ENCODE measurements around the gene GNAI3. TPM values are rescaled to one million over a fixed set of nuclear protein-coding genes. Genes with fewer than 3 reads are reported as not detected.
A peak's percentile ranks its signal among the peaks of the same experiment; 100 is the strongest.

GNAI3 gene
- total and polyA plus RNA-seq, 10 of the 15 experiments (the other 5 are each of a cell fraction or from before 2014, with no cell fraction given): 5.9 to 13.8 (median 8.0) TPM

GRCh38 chr1:109531380-109531779 is 17.0 kb upstream of the GNAI3 start (continued):
- TF ChIP-seq SIX5 (IDR thresholded peaks at IDR 0.05; ENCODE audit: low read depth, low read length, severe bottlenecking): no peak
- no peak for TF ChIP-seq ZBED1 (IDR thresholded peaks at IDR 0.05; ENCODE audit: borderline replicate concordance)
- TF ChIP-seq, protein P1, sequence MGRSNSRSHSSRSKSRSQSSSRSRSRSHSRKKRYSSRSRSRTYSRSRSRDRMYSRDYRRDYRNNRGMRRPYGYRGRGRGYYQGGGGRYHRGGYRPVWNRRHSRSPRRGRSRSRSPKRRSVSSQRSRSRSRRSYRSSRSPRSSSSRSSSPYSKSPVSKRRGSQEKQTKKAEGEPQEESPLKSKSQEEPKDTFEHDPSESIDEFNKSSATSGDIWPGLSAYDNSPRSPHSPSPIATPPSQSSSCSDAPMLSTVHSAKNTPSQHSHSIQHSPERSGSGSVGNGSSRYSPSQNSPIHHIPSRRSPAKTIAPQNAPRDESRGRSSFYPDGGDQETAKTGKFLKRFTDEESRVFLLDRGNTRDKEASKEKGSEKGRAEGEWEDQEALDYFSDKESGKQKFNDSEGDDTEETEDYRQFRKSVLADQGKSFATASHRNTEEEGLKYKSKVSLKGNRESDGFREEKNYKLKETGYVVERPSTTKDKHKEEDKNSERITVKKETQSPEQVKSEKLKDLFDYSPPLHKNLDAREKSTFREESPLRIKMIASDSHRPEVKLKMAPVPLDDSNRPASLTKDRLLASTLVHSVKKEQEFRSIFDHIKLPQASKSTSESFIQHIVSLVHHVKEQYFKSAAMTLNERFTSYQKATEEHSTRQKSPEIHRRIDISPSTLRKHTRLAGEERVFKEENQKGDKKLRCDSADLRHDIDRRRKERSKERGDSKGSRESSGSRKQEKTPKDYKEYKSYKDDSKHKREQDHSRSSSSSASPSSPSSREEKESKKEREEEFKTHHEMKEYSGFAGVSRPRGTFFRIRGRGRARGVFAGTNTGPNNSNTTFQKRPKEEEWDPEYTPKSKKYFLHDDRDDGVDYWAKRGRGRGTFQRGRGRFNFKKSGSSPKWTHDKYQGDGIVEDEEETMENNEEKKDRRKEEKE (IDR thresholded peaks at IDR 0.05): no peak

- no peaks in the 10 kb centered on the region for H3K27me3 ChIP-seq (replicated peaks in 1 of 2; ENCODE audit: control insufficient read depth in 2 of 2, insufficient read depth in 2 of 2, low read length in 1 of 2)
- peak overlapping the region; percentile 62; the same call in 1 of the 2 replicates for H3K9ac ChIP-seq (ENCODE audit: control insufficient read depth, insufficient read depth, low read length)
- no peak overlapping the region for H3K4me3 ChIP-seq
- no peak for TF ChIP-seq ZNF217 (IDR thresholded peaks at IDR 0.05)
- TF ChIP-seq GATAD2B (conservative IDR thresholded peaks at IDR 0.05; ENCODE audit: low read depth): peak; percentile 3; the same call in 1 of the 2 replicates
- H3K36me3 ChIP-seq (ENCODE audit: control insufficient read depth in 2 of 2, insufficient read depth in 2 of 2, low read length in 1 of 2): no peaks in the 10 kb centered on the region
- intact Hi-C loops (cut with micrococcal nuclease; ENCODE audit: unreplicated experiment): loop anchor here (1.0 to 5.0 kb wide), 7 partner anchors 34 to 269 kb away; partner anchors contain the start of genes CYB561D1 and PSMA5
- H4K20me1 ChIP-seq (ENCODE audit: control insufficient read depth, insufficient read depth): no peaks in the 10 kb centered on the region
- RAD21 ChIA-PET (ENCODE audit: unreplicated experiment): interaction anchor here (0.8 to 10.3 kb wide), 30 partner anchors 12 to 453 kb away, joined by 3 to 422 read pairs (median 6); partner anchors contain the start of genes AHCYL1, AMIGO1, ATXN7L2 and CYB561D1
- H3K4me2 ChIP-seq (ENCODE audit: control insufficient read depth, insufficient read depth): peak overlapping the region; percentile 70; the same call in 1 of the 2 replicates
- DNase-seq (ENCODE audit: low read depth, low spot score) (no peak), ATAC-seq (no peak), FAIRE-seq (no peak)
- POLR2A ChIA-PET: interaction anchor here (0.7 to 4.4 kb wide), 9 partner anchors 17 to 47 kb away, joined by 3 to 26 read pairs (median 5); partner anchors contain the start of genes ATXN7L2 and CYB561D1
- peaks cover 21% of the 10 kb centered on the region for H3K4me1 ChIP-seq (ENCODE audit: control insufficient read depth, insufficient read depth, low read length)
- H3K79me2 ChIP-seq (ENCODE audit: control insufficient read depth, insufficient read depth, low read length): no peaks in the 10 kb centered on the region
- CTCF ChIA-PET: interaction anchor here (0.6 to 21.3 kb wide), 62 partner anchors 8 to 515 kb away, joined by 3 to 1280 read pairs (median 6); partner anchors contain the start of genes AHCYL1, AMIGO1, AMPD2 and ATXN7L2
- H3K27ac ChIP-seq (ENCODE audit: control insufficient read depth, insufficient read depth): no peak overlapping the region
- in situ Hi-C loops (cut with MboI): loop anchor here (5.0 kb wide), 3 partner anchors 40 to 270 kb away; partner anchors contain the start of gene CYB561D1
- no TSS peak for BruUV-seq (replicated peaks)
- H3K9me3 ChIP-seq (replicated peaks; ENCODE audit: control insufficient read depth, insufficient read depth, low read length): no peaks in the 10 kb centered on the region
- peak overlapping the region; percentile 98 for H2AFZ ChIP-seq (ENCODE audit: control insufficient read depth, low read depth, low read length)
- 45% methylated on average over 16 of the region's 16 CpGs for WGBS (ENCODE audit: insufficient coverage, insufficient replicate concordance, low lambda C conversion rate, missing lambda C conversion rate)
- SMC1A ChIA-PET (ENCODE audit: uncharacterized antibody, unreplicated experiment): interaction anchor here (0.8 to 12.8 kb wide), 29 partner anchors 8 to 453 kb away, joined by 3 to 431 read pairs (median 5); partner anchors contain the start of genes AHCYL1, AMIGO1, ATXN7L2 and CYB561D1
These were observed 16.5 kb upstream of the GNAI3 start for GRCh38 chr1:109531826-109532364.
